Chondrocyte (in vitro differentiated cells): ENCODE measurements around the gene SATB2. TPM values are rescaled to one million over a fixed set of nuclear protein-coding genes. Genes with fewer than 3 reads are reported as not detected.

Experiments used
- DNase-seq: peaks from one replicate; pipeline ENCODE4 v3.0.0; 2021; ENCODE audit warnings: mixed read lengths, low spot score
- H3K27ac Mint-ChIP-seq: one replicate; pipeline ENCODE4 v1.8.0; 2021; ENCODE audit warnings: mild to moderate bottlenecking, moderate library complexity, mixed read lengths; ENCODE audit not compliant: unreplicated experiment
- H3K27me3 Mint-ChIP-seq: 2 replicates; pipeline ENCODE4 v1.8.0; 2021; ENCODE audit warnings: low read depth, mixed read lengths
- H3K36me3 Mint-ChIP-seq: 2 replicates; pipeline ENCODE4 v1.8.0; 2021; ENCODE audit warnings: low read depth, mixed read lengths
- H3K4me1 Mint-ChIP-seq: 2 replicates; pipeline ENCODE4 v1.8.0; 2021; ENCODE audit warnings: low read depth, mild to moderate bottlenecking, mixed read lengths
- H3K4me3 Mint-ChIP-seq: one replicate; pipeline ENCODE4 v1.8.0; 2021; ENCODE audit warnings: mild to moderate bottlenecking, moderate library complexity, mixed read lengths; ENCODE audit not compliant: unreplicated experiment
- H3K9me3 Mint-ChIP-seq: 2 replicates; pipeline ENCODE4 v1.8.0; 2021; ENCODE audit warnings: low read depth, mixed read lengths
- total RNA-seq: library from RNA; stranded (reverse); gene quantifications from 3 replicates; pipeline ENCODE4 v1.2.1, GENCODE V29; 2021
- TF ChIP-seq, protein P1 (sequence below): fragments of 200-600 bp; sonication (generic); IDR thresholded peaks from 2 replicates; pipeline ENCODE4 v1.5.0; 2021; ENCODE audit warnings: antibody characterized with exemption, mild to moderate bottlenecking, moderate library complexity

SATB2 gene
- total RNA-seq, 1 donor from 2014 or later: 11.6 TPM

DNA sequence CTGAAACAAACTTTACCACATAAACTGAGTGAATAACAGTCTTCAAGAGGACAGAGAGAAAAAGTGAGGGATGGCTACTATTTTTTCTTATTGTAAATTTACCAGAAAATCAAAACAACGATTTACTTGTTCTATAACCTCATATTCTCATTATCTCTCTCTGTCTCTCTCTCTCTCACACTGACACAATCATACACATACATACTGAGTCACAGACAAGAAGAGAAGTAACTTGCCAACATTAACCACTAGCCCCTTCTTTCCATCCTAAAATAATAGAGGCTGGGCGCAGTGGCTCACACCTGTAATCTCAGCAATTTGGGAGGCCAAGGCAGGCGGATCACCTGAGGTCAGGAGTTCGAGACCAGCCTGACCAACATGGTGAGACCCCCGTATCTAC, 18.2 kb downstream of the SATB2 start:
- peaks cover 3% of the 10 kb centered on the region for H3K36me3 Mint-ChIP-seq
- TF ChIP-seq, protein P1, sequence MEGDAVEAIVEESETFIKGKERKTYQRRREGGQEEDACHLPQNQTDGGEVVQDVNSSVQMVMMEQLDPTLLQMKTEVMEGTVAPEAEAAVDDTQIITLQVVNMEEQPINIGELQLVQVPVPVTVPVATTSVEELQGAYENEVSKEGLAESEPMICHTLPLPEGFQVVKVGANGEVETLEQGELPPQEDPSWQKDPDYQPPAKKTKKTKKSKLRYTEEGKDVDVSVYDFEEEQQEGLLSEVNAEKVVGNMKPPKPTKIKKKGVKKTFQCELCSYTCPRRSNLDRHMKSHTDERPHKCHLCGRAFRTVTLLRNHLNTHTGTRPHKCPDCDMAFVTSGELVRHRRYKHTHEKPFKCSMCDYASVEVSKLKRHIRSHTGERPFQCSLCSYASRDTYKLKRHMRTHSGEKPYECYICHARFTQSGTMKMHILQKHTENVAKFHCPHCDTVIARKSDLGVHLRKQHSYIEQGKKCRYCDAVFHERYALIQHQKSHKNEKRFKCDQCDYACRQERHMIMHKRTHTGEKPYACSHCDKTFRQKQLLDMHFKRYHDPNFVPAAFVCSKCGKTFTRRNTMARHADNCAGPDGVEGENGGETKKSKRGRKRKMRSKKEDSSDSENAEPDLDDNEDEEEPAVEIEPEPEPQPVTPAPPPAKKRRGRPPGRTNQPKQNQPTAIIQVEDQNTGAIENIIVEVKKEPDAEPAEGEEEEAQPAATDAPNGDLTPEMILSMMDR: no peak
- H3K9me3 Mint-ChIP-seq: no peaks in the 10 kb centered on the region
- H3K4me1 Mint-ChIP-seq: peaks cover 11% of the 10 kb centered on the region
- no peak overlapping the region for H3K4me3 Mint-ChIP-seq
- H3K27ac Mint-ChIP-seq: no peak overlapping the region
- H3K27me3 Mint-ChIP-seq: no peaks in the 10 kb centered on the region
- no peak for DNase-seq

DNA sequence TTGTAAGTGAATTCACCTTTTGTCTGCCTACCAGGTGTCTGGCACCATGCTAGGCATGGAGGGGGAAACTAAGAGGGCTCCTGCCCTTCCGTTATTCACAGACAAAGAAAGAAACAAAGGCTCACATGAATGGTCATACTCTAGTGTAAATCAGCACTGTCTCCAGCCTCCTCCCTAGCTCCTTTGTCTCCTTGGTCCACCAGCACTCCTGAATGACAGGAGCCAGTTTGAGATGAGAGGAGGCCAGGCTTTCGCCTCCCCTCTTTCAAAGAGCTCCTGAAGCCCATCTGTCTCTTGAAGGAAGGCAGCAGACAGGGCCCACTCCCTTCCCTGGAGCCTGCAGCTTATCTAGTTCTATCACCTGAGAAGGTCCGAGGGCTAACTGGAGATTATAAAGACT, 18.7 kb downstream of the SATB2 start:
- TF ChIP-seq, protein P1: no peak
- H3K9me3 Mint-ChIP-seq: no peaks in the 10 kb centered on the region
- peaks cover 3% of the 10 kb centered on the region for H3K36me3 Mint-ChIP-seq
- no peaks in the 10 kb centered on the region for H3K27me3 Mint-ChIP-seq
- no peak overlapping the region for H3K4me3 Mint-ChIP-seq
- peaks cover 8% of the 10 kb centered on the region for H3K4me1 Mint-ChIP-seq
- no peak overlapping the region for H3K27ac Mint-ChIP-seq
- no peak for DNase-seq

DNA sequence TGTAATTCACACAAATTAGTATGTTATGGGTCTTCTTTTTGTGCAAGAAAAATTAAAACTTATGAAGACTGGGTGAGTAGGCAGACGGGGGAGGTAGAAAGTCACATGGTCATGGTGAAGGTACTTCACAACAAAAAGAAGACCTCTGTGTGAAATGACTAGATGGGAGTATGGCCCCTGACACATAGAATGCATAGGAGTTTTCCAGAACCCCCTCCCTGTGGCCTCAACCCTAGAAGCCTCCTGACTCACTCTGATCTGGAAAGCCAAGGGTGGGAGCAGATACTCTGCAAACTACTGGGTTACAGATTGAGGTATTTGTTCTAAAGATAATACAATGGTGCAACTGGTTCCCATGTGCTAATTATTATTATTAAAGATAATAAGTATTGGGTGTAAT, 23.2 kb downstream of the SATB2 start:
- no peak overlapping the region for H3K4me3 Mint-ChIP-seq
- peaks cover 11% of the 10 kb centered on the region for H3K4me1 Mint-ChIP-seq
- H3K27ac Mint-ChIP-seq: no peak overlapping the region
- DNase-seq: no peak
- TF ChIP-seq, protein P1: no peak
- H3K9me3 Mint-ChIP-seq: no peaks in the 10 kb centered on the region
- peaks cover 9% of the 10 kb centered on the region for H3K36me3 Mint-ChIP-seq
- H3K27me3 Mint-ChIP-seq: no peaks in the 10 kb centered on the region

DNA sequence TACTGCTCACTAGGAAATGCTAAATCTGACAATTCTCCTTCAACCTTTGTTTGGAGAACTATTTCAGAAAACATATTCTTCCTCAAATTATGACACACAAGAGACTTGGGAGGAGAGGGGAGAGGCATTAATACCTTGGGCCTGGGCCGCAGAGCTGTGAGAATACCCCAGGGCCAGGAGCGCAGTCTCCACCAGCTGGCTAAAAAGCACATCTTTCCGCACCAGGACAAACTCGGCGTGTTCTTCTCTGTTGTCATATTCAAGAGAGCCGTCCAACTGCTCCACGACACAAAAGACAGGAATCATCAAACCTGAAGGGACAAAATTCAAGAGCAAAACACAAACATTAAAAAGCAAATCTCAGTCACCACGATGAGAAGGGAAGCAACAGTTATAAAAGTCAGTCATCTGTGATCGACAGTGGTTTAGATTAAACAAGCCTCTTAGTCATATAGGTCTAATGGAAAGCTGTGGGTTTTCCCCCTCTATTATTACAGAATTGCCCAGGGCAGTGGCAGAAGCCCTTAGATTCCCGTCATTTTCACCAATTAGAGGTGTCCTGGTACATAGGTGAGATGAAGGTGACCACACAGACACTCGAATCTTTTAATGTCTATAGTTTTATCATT, 24.4 kb downstream of the SATB2 start:
- H3K4me1 Mint-ChIP-seq: peaks cover 11% of the 10 kb centered on the region
- no peak overlapping the region for H3K4me3 Mint-ChIP-seq
- no peaks in the 10 kb centered on the region for H3K9me3 Mint-ChIP-seq
- TF ChIP-seq, protein P1: no peak
- no peak overlapping the region for H3K27ac Mint-ChIP-seq
- H3K36me3 Mint-ChIP-seq: peaks cover 11% of the 10 kb centered on the region
- no peak for DNase-seq
- H3K27me3 Mint-ChIP-seq: no peaks in the 10 kb centered on the region

DNA sequence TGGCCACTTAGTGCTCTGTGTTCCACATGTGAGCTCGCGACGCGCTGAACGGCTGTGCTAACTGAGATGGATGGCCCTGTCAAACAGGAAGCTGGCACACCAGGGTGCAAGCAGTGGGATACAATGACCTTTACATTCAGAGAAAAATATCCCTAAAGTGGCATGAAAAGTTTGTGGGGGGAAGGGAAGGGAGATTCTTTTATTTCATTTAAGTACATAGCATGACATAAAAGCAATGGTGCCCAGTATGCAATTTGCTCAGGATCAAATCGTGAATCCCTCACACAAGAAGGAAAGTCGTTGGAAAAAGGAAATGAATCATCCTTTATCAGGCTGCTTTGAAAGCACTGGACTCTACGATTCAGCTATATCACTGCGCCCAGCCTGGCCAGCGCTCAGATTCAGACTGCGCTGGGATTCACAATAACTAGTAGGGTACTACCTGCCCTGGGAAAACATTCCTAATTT, 26.0 kb downstream of the SATB2 start:
- peak overlapping the region; percentile 51 for H3K27ac Mint-ChIP-seq

More for the DNA sequence above, 26.0 kb downstream of the SATB2 start:
- Mint-ChIP-seq H3K9me3 (no peaks in the 10 kb centered on the region), H3K27me3 (no peaks in the 10 kb centered on the region), H3K36me3 (peaks cover 11% of the 10 kb centered on the region), H3K4me1 (peaks cover 11% of the 10 kb centered on the region), H3K4me3 (peak overlapping the region; percentile 41)
- TF ChIP-seq, protein P1: no peak
- no peak for DNase-seq
